Breast epithelium (tissue), 4 donors: ENCODE measurements around the gene CBARP. TPM values are rescaled to one million over a fixed set of nuclear protein-coding genes. Genes with fewer than 3 reads are reported as not detected.

ENCODE experiments used
- DNase-seq, 2 donors: peaks; one replicate each; pipeline ENCODE4 v3.0.0-alpha.2; 2019; ENCODE audit warnings: low spot score in 2 of 2
- H3K27ac ChIP-seq, 2 donors: fragments of 200-600 bp; sonication (generic) in 1 of 2; one replicate each; pipeline ENCODE4 v1.5.1; 2016 to 2019; ENCODE audit warnings: mild to moderate bottlenecking in 1 of 2
- H3K27me3 ChIP-seq, 2 donors: fragments of 200-600 bp; sonication (generic) in 1 of 2; one replicate each; pipeline versions ENCODE4 v1.5.1 to v1.6.0; 2017 to 2019; ENCODE audit warnings: control low read depth in 1 of 2, mild to moderate bottlenecking in 1 of 2
- H3K36me3 ChIP-seq: fragments of 200-600 bp; one replicate; pipeline ENCODE4 v1.5.1; 2019
- H3K4me1 ChIP-seq, 2 donors: fragments of 200-600 bp; sonication (generic); one replicate each; pipeline ENCODE4 v1.5.1; 2016 to 2019; ENCODE audit warnings: control low read depth in 1 of 2
- H3K4me3 ChIP-seq, 3 donors: fragments of 200-600 bp; sonication (generic); 1 replicate in 2 of 3; 2 replicates in 1 of 3; pipeline ENCODE4 v1.5.1; 2016 to 2019; ENCODE audit warnings: mild to moderate bottlenecking in 3 of 3, moderate library complexity in 2 of 3
- H3K9me3 ChIP-seq, 2 donors: fragments of 200-600 bp; sonication (generic) in 1 of 2; one replicate each; pipeline ENCODE4 v1.5.1; 2016 to 2019; ENCODE audit warnings: control low read depth in 1 of 2
- CTCF ChIP-seq, 3 donors: fragments of 450-650 bp; IDR thresholded peaks; one replicate each; pipeline ENCODE4 v1.5.1; 2016 to 2017; ENCODE audit warnings: antibody characterized with exemption in 3 of 3, mild to moderate bottlenecking in 3 of 3, moderate library complexity in 3 of 3
- POLR2A ChIP-seq: fragments of 450-650 bp; IDR thresholded peaks from one replicate; pipeline ENCODE4 v1.6.1; 2016; ENCODE audit warnings: antibody characterized with exemption, mild to moderate bottlenecking, moderate library complexity
- POLR2AphosphoS5 ChIP-seq, 3 donors: sonication (generic); formaldehyde crosslinking; IDR thresholded peaks; one replicate each; pipeline ENCODE4 v1.6.1; 2017; ENCODE audit warnings: antibody characterized with exemption in 3 of 3
- intact Hi-C: fragments of 100-400 bp; cut with DNase I; formaldehyde crosslinking; loops from one replicate; pipeline ENCODE4 v1.15.1; 2023; ENCODE audit warnings: low total_unique reads
- total RNA-seq, 3 donors: library from RNA; depleted of rRNA; stranded (reverse); fragments of >200 nt; gene quantifications; one replicate each; pipeline ENCODE4 v1.1.0, GENCODE V29; 2016

The CBARP gene
- total RNA-seq, 3 donors from 2014 or later, result 0.98 to 4.8 TPM; not detected in 1

DNA sequence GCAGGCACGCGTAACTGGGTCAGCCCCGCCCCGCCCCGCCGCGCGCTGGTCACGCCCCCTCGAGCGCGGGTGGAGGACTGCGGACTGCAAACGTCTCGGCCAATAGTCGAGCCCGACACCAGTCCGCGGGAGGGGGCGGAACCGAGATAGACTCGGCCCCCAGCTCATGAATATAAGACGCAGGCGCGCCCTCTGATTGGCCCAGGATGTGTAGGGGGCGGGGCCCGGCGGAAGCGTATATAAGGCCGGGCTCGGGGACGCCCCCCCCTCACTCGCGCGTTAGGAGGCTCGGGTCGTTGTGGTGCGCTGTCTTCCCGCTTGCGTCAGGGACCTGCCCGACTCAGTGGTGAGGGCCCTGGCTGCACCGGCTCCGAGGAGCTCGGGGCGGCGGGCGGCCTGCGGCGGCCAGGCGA lies 31.3 kb upstream of the CBARP start, which contains the start of gene CIRBP:
TSS of gene CIRBP (plus strand) at position 268 of the 413 bp plus-strand sequence. CDS start 1,602 bp downstream, outside the sequence.
- TF ChIP-seq CTCF (IDR thresholded peaks at IDR 0.05) (peak in 1 of 3 donors; percentile 56), POLR2A (peak; percentile 97), POLR2AphosphoS5 (IDR thresholded peaks at IDR 0.05) (peak; percentile 99)
- Histone ChIP-seq H3K9me3 (no peaks in the 10 kb centered on the region), H3K27me3 (no peaks in the 10 kb centered on the region), H3K36me3 (peaks cover 5% of the 10 kb centered on the region), H3K4me1 (peaks cover 42 to 65% of the 10 kb centered on the region in 2 donors), H3K4me3 (peak within 1 kb of the TSS; percentile 64 to 80 (median 78)), H3K27ac (peak within 1 kb of the TSS; percentile 99 to 100)
- intact Hi-C loops, result no loop called here
- peak; percentile 100 for DNase-seq

- no peaks in the 10 kb centered on the region for H3K9me3 ChIP-seq
- no peaks in the 10 kb centered on the region for H3K27me3 ChIP-seq
- TF ChIP-seq CTCF (IDR thresholded peaks at IDR 0.05) (no peak), POLR2AphosphoS5 (IDR thresholded peaks at IDR 0.05) (no peak), POLR2A (no peak)
- H3K36me3 ChIP-seq, result peaks cover 5% of the 10 kb centered on the region
- intact Hi-C loops, result no loop called here
- no peak for DNase-seq
- H3K27ac ChIP-seq, result peak overlapping the region; percentile 99 to 100
- peaks cover 39 to 62% of the 10 kb centered on the region in 2 donors for H3K4me1 ChIP-seq
- peak overlapping the region; percentile 64 to 80 (median 78) for H3K4me3 ChIP-seq
Measured at GRCh38 chr19:1268226-1269064, 30.6 kb upstream of the CBARP start.

DNA sequence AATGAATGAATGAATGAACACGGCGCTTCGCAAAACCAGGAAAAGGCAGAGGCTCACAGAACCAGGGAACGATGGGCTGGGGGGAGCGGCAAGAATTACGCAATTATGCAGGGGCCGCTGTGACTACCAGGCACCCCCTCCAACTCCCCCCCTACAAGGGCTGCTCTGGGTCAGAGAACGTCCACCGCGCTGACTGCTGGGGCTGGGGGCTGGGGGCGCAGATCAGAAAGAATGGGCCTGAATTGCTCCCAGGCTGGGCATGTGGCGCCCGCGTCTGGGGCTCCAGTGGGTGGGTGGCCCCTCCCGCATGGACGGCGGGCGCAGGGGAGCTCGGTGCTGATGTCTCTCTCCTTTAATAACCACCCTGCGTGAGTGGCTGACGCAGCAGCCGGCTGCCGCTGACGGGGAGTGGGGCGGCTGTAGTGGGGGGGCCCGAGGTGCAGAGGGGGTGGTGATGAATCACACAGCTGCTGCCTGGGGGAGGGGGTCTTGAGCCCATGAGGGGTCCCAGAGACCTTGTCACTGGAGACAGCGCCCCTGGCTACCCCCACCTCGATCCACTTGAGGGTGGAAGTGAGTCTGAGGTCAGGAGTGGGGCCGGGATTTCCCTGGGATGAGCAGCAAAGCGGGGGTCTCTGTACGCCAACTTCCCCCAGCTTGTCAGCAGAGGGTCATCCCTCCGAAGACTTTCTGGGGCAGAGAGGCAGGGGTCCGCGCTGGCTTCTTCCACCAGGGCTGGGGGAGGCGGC lies 29.8 kb upstream of the CBARP start:
- Histone ChIP-seq H3K27me3 (no peaks in the 10 kb centered on the region), H3K27ac (peak overlapping the region; percentile 99 to 100), H3K9me3 (no peaks in the 10 kb centered on the region), H3K4me3 (peak overlapping the region in 2 of 3 donors; percentile 56 to 74), H3K4me1 (peaks cover 42 to 58% of the 10 kb centered on the region in 2 donors), H3K36me3 (peaks cover 5% of the 10 kb centered on the region)
- no peak for TF ChIP-seq POLR2A
- no peak for TF ChIP-seq POLR2AphosphoS5 (IDR thresholded peaks at IDR 0.05)
- TF ChIP-seq CTCF (IDR thresholded peaks at IDR 0.05), result no peak
- intact Hi-C loops, result no loop called here
- DNase-seq, result no peak

- TF ChIP-seq CTCF (IDR thresholded peaks at IDR 0.05), result peak; percentile 90 to 99 (median 95)
- TF ChIP-seq POLR2A, result no peak
- peak; percentile 4 to 80 (median 53) for TF ChIP-seq POLR2AphosphoS5 (IDR thresholded peaks at IDR 0.05)
- H3K36me3 ChIP-seq, result peaks cover 3% of the 10 kb centered on the region
- intact Hi-C loops, result no loop called here
- H3K27ac ChIP-seq, result peak overlapping the region; percentile 97 to 98
- H3K27me3 ChIP-seq, result no peaks in the 10 kb centered on the region
- peaks cover 48 to 61% of the 10 kb centered on the region in 2 donors for H3K4me1 ChIP-seq
- peak overlapping the region; percentile 43 to 74 (median 56) for H3K4me3 ChIP-seq
- DNase-seq, result peak in 1 of 2 donors; percentile 82
- no peaks in the 10 kb centered on the region for H3K9me3 ChIP-seq
Measured at GRCh38 chr19:1266916-1267476, 29.2 kb upstream of the CBARP start.
